GM18868 (cell line): ENCODE measurements around the gene TRRAP.

Experiments
- ATAC-seq: cut with Tn5 transposase; IDR thresholded peaks from one replicate; pipeline ENCODE4 v1.9.1; 2021; ENCODE audit warnings: mild to moderate bottlenecking, moderate library complexity; ENCODE audit not compliant: unreplicated experiment

The TRRAP gene

DNA sequence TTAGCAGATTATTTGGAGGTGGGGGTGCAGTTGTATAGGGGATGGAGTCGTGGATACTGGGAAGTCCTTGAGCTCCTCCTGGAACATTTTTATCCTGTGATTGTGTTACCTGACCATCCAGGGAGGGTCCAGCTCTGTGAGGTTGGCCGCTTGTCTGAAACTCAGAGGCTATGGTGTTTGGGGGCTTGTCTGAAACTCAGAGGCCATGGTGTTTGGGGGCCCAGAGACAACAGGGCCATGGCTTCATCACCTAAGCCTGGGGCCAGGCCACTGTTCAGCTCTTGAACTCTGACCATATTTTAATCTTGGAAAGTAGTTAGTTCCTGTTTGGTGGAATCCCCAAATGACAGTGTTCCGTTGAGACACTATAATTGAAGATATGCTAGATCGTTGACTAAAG lies 66.1 kb downstream of the TRRAP start:
- no peak for ATAC-seq

- no peak for ATAC-seq
These were observed 67.5 kb downstream of the TRRAP start for GRCh38 chr7:98945852-98946251.

GRCh38 chr7:98946389-98946788 lies 68.1 kb downstream of the TRRAP start:
- no peak for ATAC-seq

GRCh38 chr7:98949336-98950044 lies 71.2 kb downstream of the TRRAP start:
- no peak for ATAC-seq

- no peak for ATAC-seq
These were observed 77.7 kb downstream of the TRRAP start for GRCh38 chr7:98955992-98956391.

DNA sequence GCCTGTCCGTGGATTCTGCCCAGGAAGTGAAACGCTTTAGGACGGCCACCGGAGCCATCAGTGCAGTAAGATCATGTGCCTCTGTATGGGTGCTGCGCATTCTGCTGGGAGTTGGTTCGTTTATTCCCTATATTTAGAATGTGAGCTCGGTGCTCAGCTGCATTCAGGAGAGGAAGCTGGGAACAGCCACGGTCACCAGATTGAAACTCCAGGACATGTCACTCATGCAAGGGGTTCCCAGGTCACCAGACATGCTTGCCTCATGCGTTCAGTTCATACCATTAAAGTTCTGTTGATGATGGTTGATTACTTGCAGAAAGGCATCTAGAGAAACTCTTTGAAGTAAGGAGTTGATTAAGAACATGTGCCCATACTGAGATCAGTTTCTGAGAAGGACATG lies 78.1 kb downstream of the TRRAP start:
- no peak for ATAC-seq

DNA sequence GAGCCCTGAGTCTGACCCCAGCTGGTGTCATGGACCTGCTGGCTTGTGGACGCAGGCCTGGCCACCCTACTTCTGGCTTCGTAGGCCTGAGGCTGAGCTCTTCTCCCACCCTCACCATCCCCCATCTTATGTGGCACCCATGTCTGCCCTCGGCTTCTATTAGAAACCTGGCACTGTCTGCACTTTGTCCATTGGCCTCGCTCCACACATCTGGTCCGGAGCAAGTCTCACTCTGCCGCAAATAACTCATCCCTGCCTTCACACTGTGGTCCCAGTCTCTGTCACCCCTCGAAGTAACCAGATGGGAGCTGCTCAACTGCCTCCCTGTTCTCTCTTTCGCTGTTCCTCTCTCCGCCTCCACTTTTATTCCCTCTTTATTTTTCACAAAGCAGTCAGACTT lies 78.6 kb downstream of the TRRAP start:
- ATAC-seq: no peak

DNA sequence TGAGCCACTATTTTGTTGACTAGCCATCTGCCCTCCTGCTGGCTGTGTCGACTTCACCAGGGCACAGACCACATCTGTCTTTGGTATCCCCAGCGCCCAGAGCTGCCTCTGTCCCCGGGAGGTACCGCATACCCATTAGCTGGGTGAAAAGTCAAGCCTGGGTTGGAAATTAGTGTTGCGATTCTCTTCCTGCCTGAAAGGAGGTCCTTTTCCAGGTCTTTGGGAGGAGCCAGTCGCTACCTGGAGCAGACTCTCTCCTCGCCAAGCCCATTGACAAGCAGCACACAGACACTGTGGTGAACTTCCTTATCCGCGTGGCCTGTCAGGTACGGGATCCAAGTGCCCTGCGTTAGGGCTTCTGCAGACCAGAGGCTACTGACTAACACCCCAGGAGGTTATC lies 79.4 kb downstream of the TRRAP start:
- ATAC-seq: no peak

DNA sequence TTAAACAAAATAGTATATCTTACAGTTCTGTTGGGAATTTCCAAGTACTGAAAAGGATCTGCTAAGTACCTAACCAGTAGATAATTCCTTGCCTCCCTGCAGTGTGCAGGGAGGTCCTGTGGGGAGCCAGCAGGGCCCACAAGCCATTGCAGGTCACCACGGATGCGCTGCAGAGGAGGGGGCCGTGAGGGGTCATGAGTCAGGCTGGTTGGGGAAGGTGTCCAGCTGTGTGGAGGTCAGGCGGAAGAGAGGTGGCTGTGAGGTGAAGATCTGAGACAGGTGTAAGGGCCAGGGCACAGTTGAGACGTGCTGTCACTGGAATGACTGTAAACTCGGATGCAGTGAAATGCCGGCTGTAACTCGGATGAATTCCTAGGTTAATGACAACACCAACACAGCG lies 80.6 kb downstream of the TRRAP start:
- no peak for ATAC-seq

DNA sequence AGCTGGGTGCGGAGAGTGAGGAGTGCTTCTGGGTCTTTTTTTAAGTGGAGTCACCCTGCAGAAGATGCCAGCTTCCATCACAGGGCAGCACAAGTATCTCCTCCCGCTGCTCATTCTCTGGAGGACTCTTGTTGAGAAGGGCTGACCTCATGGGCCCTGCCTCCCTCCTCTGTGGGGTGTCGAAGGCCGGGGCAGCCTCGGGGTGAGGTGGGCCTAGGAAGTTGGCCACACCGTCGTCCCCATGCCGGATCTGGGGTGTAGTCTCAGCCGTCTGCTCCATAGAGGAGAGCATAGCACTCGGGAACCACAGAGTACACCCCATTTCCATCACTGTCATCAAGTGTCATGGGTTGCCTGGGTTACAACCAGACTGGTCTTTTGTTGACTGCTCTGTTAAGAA lies 85.0 kb downstream of the TRRAP start:
- no peak for ATAC-seq

DNA sequence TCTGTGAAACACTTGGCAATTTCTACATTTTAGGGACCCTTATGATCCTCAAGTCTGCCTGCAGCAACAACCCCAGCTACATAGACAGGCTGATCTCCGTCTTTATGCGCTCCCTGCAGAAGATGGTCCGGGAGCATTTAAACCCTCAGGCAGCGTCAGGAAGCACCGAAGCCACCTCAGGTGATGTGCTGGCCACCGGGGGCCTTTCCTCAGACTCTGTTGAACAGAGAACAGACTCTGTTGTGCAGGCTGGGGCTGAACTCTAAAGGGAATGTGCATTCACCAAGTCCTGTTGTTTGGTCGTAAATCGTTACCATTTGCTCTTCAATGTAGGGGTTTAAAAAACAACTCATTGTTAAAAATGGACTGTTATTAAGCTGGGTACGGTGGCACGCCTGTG lies 86.3 kb downstream of the TRRAP start:
- ATAC-seq: no peak

DNA sequence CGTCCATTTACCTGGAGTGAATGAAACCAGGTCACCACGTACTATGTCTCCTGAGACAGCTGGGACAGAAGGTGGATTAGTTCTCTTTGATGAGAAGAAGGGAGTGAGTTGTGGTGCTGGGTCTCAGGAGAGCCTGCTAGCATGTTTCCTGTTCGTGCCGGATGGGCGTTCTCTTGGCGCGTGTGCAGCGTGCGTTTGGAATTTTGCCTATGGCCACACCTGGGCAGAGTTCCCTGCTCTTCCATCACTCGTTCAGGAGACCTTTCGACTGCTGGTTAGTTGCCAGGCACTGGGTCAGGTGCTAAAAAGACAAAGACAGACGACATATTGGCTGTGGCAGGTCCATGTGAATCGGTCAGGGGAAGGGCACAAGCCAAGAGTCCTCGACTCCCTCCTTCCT lies 90.3 kb downstream of the TRRAP start:
- ATAC-seq: no peak

DNA sequence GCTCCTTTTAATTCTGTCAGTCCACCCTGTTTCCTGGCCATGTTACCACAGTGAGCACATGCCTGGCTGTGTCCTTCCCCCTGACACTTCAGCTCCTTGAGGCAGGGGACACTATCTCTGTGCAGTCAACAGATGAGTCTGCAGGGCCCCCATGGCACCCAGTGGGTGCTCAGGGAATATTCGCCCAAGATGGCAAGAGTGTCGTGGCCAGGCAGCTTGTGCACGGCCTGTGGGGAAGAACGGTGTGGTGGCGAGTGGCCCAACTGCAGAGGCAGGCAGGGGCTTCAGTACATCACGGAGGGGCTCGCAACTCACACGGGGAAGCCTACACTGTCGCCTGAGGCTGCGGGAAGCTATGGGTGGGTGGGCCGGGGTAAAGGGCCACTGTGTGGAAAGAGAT lies 91.1 kb downstream of the TRRAP start:
- ATAC-seq: no peak

DNA sequence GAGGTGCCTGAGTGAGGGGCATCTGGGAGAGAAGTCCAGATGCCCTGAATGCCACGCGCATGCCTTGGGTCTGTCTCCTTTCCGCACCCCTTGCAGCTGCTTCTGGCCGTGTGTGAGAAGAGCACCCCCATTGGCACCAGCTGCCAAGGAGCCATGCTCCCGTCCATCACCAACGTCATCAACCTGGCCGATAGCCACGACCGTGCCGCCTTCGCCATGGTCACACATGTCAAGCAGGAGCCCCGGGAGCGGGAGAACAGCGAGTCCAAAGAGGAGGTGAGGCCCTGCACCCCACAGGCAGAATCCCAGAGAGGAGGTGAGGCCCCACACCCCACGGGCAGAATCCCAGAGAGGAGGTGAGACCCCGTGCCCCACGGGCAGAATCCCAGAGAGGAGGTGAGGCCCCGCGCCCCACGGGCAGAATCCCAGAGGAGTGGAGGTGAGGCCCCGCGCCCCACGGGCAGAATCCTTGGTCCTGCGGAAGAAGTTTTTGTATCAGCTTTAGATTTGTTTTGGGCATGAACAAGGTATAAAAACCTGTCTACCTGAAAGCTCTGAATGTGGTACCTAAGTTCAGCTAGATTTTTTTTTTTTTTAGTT lies 91.8 kb downstream of the TRRAP start:
- ATAC-seq: no peak

- no peak for ATAC-seq
These were observed 92.5 kb downstream of the TRRAP start for GRCh38 chr7:98970805-98971204.

DNA sequence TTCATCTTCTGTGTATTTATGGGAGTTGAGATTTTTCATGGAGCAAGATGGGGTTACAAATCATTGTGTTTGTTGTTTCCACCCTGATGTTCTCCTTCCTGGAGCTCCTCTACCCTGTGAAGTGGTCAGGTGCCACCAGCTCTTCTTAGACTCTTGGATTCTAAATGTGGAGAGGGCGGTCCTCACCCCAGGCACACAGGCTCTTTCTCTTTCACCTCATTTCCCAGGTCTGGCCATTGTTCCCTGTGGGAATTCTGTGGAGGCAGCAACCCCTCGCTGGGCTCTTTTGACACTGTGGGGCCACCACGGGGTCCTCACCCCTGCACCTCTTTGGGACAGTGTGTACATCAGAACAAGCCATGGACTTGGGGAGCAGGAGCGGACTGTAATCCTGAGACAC lies 95.9 kb downstream of the TRRAP start:
- no peak for ATAC-seq

DNA sequence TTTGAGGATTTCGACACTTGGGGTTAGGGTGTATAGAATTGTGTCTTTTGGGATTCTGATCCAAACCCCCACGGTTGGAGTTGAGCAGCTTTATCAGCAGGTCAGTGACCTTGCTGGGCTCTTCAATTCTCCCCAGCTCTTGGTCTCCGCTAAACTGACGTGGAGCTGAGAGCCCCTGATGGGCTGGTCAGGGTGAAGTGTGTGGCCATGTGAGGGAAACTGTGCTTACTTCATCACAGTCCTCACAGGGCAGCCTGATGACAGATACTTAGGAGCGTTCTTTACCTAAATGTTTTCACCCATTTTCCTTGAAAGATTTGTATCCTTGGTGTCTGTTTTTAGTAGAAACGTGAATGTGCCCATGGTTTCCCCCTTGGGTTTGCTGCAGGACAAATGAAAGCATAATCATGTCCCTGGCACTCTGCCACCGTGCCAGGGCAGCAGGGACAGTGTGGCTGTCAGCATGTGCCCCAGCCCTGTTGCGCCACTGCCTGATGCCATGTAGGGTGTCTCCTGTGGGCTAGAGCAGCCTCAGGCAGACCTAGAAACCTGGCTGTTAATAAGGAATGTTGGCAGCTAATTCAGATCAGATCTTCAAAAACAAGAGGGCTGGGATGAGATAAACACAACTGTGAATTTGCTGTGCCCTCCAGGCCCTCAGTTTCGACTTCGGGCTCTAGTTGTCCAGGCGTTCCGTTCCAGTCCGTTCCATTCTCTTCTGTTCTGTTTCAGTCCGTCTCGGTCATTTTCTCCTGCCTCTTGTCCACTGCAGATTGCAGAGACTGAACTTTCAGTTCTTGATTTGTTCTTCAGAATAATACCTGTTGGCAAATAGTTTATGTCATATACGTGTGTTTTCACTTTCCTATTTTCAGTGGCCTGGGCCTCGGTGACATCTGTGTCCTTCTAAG lies 96.8 kb downstream of the TRRAP start:
- ATAC-seq: no peak

- no peak for ATAC-seq
These were observed 98.3 kb downstream of the TRRAP start for GRCh38 chr7:98976396-98977185.

GRCh38 chr7:98978672-98979071 lies 100.3 kb downstream of the TRRAP start:
- ATAC-seq: no peak

DNA sequence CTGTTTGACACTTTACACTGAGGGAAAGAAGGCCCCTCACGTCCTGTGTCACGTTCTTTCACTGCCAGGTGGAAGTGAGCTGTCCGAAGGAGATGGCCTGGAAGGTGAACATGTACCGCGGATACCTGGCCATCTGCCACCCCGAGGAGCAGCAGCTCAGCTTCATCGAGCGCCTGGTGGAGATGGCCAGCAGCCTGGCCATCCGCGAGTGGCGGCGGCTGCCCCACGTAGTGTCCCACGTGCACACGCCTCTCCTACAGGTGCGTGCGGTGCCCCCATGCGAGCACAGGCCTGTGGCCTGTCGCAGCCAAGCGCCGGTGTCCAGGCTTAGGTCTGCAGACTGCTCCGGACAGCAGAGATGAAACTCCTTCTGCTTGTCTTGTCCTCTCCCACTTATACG lies 103.4 kb downstream of the TRRAP start:
- ATAC-seq: no peak

GRCh38 chr7:98982686-98983085 lies 104.4 kb downstream of the TRRAP start:
- no peak for ATAC-seq
